ENCODE results near the gene SNRPA. TPM values are rescaled to one million over a fixed set of nuclear protein-coding genes. Genes with fewer than 3 reads are reported as not detected.

The SNRPA gene
- total and polyA plus RNA-seq, 2 of the 13 experiments (the other 11 are each of a cell fraction or from before 2014, with no cell fraction given) = 59.6 to 162 TPM

DNA sequence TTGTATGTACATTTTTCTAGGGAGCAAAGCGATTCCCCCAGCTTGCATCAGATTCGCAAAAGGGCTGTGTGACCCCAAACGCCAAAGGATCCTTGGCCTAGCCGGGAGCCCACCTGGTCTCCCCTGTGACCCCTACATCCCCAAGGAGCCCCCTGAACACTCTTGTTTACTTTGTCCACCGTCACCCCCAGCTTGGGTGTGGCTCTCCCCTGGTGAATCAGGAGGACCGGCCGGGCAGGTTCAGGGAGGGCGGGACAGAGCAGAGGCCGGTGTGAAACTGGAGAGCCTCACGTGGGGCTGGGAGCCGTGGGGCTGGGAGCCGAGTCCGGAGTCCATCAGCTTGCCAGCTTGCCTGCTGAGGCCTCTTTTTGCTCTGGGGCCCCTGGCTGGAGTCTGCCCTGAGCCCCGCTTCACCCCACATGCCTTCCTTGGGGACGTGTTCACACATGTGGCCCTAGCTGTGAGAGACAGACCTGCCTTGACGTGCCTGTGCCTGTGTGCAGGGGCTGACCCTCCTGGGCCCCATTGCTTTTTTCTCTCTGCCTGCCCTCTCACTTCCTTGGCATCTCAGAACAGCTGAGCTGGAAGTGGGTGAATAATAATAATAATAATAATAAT, 32.1 kb upstream of the SNRPA start (continued):
- TF ChIP-seq, protein P1, sequence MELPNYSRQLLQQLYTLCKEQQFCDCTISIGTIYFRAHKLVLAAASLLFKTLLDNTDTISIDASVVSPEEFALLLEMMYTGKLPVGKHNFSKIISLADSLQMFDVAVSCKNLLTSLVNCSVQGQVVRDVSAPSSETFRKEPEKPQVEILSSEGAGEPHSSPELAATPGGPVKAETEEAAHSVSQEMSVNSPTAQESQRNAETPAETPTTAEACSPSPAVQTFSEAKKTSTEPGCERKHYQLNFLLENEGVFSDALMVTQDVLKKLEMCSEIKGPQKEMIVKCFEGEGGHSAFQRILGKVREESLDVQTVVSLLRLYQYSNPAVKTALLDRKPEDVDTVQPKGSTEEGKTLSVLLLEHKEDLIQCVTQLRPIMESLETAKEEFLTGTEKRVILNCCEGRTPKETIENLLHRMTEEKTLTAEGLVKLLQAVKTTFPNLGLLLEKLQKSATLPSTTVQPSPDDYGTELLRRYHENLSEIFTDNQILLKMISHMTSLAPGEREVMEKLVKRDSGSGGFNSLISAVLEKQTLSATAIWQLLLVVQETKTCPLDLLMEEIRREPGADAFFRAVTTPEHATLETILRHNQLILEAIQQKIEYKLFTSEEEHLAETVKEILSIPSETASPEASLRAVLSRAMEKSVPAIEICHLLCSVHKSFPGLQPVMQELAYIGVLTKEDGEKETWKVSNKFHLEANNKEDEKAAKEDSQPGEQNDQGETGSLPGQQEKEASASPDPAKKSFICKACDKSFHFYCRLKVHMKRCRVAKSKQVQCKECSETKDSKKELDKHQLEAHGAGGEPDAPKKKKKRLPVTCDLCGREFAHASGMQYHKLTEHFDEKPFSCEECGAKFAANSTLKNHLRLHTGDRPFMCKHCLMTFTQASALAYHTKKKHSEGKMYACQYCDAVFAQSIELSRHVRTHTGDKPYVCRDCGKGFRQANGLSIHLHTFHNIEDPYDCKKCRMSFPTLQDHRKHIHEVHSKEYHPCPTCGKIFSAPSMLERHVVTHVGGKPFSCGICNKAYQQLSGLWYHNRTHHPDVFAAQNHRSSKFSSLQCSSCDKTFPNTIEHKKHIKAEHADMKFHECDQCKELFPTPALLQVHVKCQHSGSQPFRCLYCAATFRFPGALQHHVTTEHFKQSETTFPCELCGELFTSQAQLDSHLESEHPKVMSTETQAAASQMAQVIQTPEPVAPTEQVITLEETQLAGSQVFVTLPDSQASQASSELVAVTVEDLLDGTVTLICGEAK (IDR thresholded peaks at IDR 0.05) = no peak
- TF ChIP-seq, protein P1 (CRISPR knock-in tag; IDR thresholded peaks at IDR 0.05) = 0 out of 2 replicates have a peak, but pooled peaks have one; percentile 23
- TF ChIP-seq ZNF782 (CRISPR knock-in tag; IDR thresholded peaks at IDR 0.05; ENCODE audit: borderline replicate concordance) = no peak
- no peak for TF ChIP-seq FOXK1 (CRISPR knock-in tag; IDR thresholded peaks at IDR 0.05; ENCODE audit: borderline replicate concordance, low read depth)
- TF ChIP-seq, protein P2, sequence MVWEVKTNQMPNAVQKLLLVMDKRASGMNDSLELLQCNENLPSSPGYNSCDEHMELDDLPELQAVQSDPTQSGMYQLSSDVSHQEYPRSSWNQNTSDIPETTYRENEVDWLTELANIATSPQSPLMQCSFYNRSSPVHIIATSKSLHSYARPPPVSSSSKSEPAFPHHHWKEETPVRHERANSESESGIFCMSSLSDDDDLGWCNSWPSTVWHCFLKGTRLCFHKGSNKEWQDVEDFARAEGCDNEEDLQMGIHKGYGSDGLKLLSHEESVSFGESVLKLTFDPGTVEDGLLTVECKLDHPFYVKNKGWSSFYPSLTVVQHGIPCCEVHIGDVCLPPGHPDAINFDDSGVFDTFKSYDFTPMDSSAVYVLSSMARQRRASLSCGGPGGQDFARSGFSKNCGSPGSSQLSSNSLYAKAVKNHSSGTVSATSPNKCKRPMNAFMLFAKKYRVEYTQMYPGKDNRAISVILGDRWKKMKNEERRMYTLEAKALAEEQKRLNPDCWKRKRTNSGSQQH (CRISPR knock-in tag; IDR thresholded peaks at IDR 0.05; ENCODE audit: low read depth) = no peak
- TF ChIP-seq RBM22 (optimal IDR thresholded peaks at IDR 0.05; ENCODE audit: low read length) = no peak
- TF ChIP-seq, protein P3, sequence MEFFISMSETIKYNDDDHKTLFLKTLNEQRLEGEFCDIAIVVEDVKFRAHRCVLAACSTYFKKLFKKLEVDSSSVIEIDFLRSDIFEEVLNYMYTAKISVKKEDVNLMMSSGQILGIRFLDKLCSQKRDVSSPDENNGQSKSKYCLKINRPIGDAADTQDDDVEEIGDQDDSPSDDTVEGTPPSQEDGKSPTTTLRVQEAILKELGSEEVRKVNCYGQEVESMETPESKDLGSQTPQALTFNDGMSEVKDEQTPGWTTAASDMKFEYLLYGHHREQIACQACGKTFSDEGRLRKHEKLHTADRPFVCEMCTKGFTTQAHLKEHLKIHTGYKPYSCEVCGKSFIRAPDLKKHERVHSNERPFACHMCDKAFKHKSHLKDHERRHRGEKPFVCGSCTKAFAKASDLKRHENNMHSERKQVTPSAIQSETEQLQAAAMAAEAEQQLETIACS (CRISPR knock-in tag; IDR thresholded peaks at IDR 0.05) = no peak
- TF ChIP-seq, protein P4, sequence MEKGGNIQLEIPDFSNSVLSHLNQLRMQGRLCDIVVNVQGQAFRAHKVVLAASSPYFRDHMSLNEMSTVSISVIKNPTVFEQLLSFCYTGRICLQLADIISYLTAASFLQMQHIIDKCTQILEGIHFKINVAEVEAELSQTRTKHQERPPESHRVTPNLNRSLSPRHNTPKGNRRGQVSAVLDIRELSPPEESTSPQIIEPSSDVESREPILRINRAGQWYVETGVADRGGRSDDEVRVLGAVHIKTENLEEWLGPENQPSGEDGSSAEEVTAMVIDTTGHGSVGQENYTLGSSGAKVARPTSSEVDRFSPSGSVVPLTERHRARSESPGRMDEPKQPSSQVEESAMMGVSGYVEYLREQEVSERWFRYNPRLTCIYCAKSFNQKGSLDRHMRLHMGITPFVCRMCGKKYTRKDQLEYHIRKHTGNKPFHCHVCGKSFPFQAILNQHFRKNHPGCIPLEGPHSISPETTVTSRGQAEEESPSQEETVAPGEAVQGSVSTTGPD (CRISPR knock-in tag; IDR thresholded peaks at IDR 0.05) = no peak
- TF ChIP-seq, protein P5, sequence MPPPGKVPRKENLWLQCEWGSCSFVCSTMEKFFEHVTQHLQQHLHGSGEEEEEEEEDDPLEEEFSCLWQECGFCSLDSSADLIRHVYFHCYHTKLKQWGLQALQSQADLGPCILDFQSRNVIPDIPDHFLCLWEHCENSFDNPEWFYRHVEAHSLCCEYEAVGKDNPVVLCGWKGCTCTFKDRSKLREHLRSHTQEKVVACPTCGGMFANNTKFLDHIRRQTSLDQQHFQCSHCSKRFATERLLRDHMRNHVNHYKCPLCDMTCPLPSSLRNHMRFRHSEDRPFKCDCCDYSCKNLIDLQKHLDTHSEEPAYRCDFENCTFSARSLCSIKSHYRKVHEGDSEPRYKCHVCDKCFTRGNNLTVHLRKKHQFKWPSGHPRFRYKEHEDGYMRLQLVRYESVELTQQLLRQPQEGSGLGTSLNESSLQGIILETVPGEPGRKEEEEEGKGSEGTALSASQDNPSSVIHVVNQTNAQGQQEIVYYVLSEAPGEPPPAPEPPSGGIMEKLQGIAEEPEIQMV (CRISPR knock-in tag; IDR thresholded peaks at IDR 0.05; ENCODE audit: low read depth) = no peak
- TF ChIP-seq BCL6 (CRISPR knock-in tag; IDR thresholded peaks at IDR 0.05) = no peak
- 0 out of 2 replicates have a peak, but pooled peaks have one; percentile 28 for TF ChIP-seq ZNF44 (CRISPR knock-in tag; IDR thresholded peaks at IDR 0.05)
- no peak for TF ChIP-seq ZNF781 (CRISPR knock-in tag; IDR thresholded peaks at IDR 0.05; ENCODE audit: borderline replicate concordance, not compliant biosample characterization)
- TF ChIP-seq ZSCAN9 (CRISPR knock-in tag; IDR thresholded peaks at IDR 0.05; ENCODE audit: borderline replicate concordance) = no peak
- no peak for TF ChIP-seq JUNB (CRISPR knock-in tag; IDR thresholded peaks at IDR 0.05; ENCODE audit: borderline replicate concordance)
- TF ChIP-seq HOXA5 (CRISPR knock-in tag; IDR thresholded peaks at IDR 0.05) = no peak

All from HepG2 (cell line).